DMS 273 (cell line): ENCODE results near the gene CFHR1.

Source experiments
- DNase-seq: peaks from one replicate; lab custom pipeline; 2025; ENCODE audit not compliant: unreplicated experiment; lab: John Stamatoyannopoulos, UW

The CFHR1 gene

DNA sequence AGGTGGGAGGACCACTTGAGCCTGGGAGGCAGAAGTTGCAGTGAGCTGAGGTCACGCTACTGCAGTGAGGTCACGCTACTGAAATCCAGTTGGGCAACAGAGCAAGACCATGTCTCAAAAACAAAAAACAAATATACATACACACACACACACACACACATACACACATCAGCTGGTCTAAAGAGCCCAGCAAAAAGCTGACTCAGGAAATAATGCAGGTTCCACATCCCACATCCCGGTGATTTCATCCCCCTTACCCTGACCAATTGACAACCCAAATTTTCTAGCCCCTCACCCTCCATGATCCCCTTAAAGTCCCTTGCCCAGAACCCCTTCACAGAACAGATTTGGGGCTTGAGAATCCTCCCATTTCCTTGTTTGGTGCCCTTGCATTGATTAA lies 56.4 kb downstream of the CFHR1 start:
- DNase-seq: no peak

DNA sequence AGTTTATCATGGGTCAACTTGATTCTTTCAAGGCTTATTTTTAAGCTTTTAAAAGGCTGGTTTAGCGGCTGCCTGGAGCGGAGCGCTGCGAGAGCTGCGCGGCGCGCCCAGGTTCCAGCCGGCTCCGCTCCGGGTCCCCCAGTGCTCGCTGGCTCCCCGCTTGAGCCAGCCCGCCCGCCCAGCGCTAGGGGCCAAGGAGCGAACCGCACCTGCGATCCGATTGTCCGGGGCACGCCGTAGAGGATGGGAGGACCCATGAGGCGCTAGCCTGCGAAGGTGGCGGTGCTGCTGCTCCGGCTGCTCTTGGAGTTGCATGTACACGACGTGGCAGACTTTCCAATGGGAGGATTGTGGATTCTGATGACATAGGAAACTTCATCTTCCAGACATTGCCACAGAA lies 58.4 kb downstream of the CFHR1 start:
- DNase-seq: no peak
